ENCODE measurements around the gene SNX33. TPM values are rescaled to one million over a fixed set of nuclear protein-coding genes. Genes with fewer than 3 reads are reported as not detected.

SNX33 gene
- total RNA-seq, 1 donor from 2014 or later = 15.0 TPM

DNA sequence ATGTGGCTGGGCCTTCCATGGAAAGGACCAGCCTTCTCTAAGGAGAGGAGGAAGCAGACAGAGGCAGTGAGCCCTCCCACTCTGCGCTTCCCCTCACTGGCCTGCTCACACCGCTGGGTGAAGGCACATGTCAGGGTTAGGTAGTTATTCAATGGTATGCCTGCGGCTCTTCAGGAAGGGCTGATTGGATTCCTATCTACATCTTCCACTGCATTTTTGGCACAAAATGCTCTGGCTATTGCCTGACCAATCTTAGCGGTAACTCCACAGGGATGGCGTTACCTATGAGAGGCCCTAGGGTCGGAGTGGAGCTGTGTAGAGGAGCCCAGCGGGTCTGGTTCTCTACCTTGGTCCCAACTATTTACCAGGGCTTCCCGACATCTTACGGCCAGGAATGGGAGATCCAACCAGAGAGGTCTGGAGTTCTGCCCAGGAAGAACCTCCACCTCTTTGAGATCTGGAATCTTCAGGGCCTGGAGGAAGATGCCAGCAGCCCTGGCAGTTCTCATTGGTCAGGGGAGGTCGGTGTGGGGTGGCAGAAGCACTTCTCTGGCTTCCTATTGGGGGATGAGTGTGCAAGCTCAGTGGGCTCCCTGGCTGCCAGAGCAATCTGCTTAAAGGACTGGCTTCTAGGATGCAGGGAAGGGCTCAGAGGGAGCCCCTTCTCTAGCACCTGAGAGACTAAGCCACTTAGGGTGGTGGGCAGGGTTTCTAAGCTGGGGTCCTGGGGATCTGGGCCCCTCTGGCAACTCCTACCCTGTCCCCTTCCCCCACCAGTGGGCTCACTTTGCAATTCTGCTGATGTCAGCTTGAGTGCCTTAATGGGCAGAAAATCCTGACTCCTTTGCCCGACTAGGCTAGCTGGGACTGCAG lies 24.3 kb downstream of the SNX33 start:
- H3K36me3 ChIP-seq (ENCODE audit: control insufficient read depth, insufficient read depth, low read length) = peaks cover 1% of the 10 kb centered on the region
- no peaks in the 10 kb centered on the region for H3K27me3 ChIP-seq (ENCODE audit: control insufficient read depth, insufficient read depth, low read length)
- no peak overlapping the region for H3K4me3 ChIP-seq (ENCODE audit: low read depth, low read length)
- FAIRE-seq (peak; percentile 23), DNase-seq (ENCODE audit: low read depth) (no peak)
- TF ChIP-seq, protein P1, sequence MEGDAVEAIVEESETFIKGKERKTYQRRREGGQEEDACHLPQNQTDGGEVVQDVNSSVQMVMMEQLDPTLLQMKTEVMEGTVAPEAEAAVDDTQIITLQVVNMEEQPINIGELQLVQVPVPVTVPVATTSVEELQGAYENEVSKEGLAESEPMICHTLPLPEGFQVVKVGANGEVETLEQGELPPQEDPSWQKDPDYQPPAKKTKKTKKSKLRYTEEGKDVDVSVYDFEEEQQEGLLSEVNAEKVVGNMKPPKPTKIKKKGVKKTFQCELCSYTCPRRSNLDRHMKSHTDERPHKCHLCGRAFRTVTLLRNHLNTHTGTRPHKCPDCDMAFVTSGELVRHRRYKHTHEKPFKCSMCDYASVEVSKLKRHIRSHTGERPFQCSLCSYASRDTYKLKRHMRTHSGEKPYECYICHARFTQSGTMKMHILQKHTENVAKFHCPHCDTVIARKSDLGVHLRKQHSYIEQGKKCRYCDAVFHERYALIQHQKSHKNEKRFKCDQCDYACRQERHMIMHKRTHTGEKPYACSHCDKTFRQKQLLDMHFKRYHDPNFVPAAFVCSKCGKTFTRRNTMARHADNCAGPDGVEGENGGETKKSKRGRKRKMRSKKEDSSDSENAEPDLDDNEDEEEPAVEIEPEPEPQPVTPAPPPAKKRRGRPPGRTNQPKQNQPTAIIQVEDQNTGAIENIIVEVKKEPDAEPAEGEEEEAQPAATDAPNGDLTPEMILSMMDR (IDR thresholded peaks at IDR 0.05; ENCODE audit: insufficient read depth, low read length, severe bottlenecking) = no peak

DNA sequence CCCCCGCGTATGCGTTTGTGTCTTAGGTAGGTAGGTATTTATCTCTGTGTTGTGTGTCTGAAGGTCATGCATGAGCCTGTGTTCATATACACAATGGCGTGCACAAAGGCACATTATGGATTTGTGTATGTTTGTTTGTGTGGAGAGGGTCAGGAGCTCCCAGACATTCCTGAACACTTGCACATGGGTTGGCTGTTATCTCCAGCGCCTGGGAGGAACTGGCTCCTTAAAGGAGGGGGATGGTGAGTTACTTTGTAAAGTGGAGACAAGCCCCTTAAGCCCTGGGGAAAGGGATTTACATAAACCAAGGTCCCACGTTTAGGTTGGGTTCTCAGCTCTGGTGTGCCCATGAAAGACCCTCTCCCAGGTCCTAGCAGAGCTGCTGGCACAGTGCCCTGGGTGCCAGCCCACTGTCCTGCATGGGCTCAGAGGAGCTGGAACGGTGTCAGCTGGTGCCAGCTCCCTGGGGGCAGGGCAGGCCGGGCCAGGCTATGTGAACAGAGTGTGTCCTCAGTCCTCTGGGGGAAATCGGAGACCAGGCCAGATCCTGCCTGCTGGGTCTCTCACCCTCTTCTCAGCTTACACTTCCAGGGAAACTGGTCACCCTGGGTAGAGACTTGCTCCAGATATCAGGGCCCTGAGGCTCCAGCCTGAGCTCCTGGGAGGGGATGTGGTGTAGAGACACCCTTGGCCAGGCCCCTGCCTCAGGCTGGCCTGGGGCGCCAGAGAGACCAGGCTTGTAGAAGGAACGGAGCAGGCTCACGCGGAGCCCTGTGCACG lies 25.1 kb downstream of the SNX33 start:
- TF ChIP-seq, protein P1 (IDR thresholded peaks at IDR 0.05; ENCODE audit: insufficient read depth, low read length, severe bottlenecking) = no peak
- Histone ChIP-seq H3K36me3 (ENCODE audit: control insufficient read depth, insufficient read depth, low read length) (no peaks in the 10 kb centered on the region), H3K27me3 (ENCODE audit: control insufficient read depth, insufficient read depth, low read length) (no peaks in the 10 kb centered on the region), H3K4me3 (ENCODE audit: low read depth, low read length) (no peak overlapping the region)
- peak; percentile 81 for DNase-seq (ENCODE audit: low read depth)
- FAIRE-seq = peak; percentile 28

DNA sequence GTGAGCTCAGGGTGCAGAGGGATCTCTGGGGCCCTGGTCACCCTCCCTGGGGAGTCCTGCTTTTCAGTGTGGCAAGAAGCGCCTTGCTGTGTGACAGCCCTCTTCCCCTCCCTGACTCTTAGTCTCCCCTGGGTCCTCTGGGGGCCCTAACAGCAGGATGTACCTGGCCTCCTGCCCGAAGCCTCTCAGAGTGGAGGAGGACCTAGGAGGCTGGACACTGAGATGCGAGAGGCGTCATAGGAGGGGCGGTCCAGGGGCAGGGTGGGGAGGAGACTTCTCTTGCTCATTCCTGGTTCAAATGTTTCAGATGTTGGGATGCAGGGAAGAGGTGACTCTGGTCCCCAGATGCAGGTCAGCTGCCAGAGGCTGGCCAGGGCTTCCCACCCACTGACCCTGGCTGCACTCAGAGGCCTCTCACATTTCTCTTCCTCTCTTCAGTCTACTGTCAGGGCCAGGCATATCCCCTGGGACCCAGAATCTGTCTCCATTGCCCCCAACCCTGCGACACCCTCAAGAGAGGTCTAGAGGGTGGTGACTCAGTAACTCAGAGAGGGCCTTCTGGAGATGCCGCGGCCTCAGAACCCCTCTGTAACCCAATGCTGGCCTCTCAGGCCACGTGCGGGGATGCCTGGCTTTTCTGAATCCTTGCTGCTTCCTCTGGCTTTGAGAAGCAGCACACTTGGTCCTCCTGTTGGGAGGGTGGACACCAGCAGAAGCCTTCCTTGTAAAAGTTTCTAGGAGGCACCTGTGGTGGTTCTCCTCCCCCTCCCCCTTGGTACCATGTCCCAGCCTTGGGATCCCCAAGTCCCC lies 25.9 kb downstream of the SNX33 start:
- H3K4me3 ChIP-seq (ENCODE audit: low read depth, low read length) = no peak overlapping the region
- TF ChIP-seq, protein P1 (IDR thresholded peaks at IDR 0.05; ENCODE audit: insufficient read depth, low read length, severe bottlenecking) = no peak
- no peaks in the 10 kb centered on the region for H3K36me3 ChIP-seq (ENCODE audit: control insufficient read depth, insufficient read depth, low read length)
- H3K27me3 ChIP-seq (ENCODE audit: control insufficient read depth, insufficient read depth, low read length) = no peaks in the 10 kb centered on the region
- FAIRE-seq = no peak
- peak; percentile 63 for DNase-seq (ENCODE audit: low read depth)

DNA sequence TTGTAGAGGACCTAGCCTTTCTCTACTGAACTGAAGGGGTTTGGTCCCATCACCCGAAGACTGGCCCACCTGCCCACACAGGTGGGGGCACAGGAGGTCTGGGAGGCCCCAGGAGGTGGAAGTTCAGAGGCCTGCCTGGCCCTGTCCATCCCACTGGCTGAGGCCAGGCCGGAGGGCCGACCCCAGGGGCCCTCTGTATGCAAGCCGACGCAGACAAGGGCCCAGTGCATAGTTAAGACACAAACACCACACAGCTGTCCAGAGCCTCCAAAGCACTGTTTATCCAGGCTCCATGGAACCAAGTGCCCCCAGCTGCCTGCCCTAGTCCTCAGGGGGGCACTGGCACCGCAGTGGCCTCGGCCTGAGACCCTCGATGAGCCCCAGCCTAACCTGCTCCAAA lies 26.7 kb downstream of the SNX33 start:
- TF ChIP-seq, protein P1 (IDR thresholded peaks at IDR 0.05; ENCODE audit: insufficient read depth, low read length, severe bottlenecking) = no peak
- Histone ChIP-seq H3K36me3 (ENCODE audit: control insufficient read depth, insufficient read depth, low read length) (no peaks in the 10 kb centered on the region), H3K4me3 (ENCODE audit: low read depth, low read length) (no peak overlapping the region), H3K27me3 (ENCODE audit: control insufficient read depth, insufficient read depth, low read length) (no peaks in the 10 kb centered on the region)
- no peak for DNase-seq (ENCODE audit: low read depth)
- FAIRE-seq = no peak

DNA sequence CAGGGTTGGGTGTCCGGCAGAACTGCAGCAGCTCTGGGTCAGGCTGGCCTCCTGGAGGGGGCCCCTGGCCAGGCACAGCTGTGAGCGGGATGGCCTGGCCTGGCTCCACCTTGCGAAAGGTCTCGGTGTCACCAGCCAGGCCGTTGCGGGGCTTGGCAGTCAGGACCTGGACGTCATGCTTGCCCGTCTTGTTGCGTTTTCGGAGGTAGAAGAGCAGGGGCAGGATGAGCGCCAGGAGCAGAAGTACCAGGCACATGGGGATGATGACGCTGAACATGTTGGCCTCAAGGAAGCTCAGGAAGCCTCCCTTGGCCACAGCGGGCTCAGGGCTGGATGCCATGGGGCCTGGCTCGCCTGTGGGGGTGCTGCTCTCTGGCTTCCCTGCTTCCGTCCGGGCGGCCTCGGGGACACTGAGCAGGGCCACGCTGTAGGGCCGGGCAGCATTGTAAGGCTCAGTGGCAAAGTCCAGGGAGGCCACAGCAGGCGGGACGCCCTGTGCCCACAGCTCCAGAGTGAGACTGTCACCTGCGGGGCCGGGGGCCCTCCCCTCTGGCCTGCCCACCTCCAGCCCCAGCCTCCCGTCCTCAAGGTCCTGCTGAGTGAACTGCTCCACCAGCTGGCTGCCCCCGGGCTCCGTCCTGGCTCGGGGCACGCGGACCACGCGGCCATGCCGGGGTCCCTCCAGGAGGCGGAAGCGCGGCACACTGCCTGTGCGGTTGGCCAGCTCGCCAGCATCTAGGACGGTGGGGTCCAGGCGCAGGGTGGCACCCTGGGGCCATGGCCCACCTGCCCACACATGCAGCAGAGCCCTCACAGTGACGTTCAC lies 28.1 kb downstream of the SNX33 start:
- FAIRE-seq (no peak), DNase-seq (ENCODE audit: low read depth) (no peak)
- TF ChIP-seq, protein P1 (IDR thresholded peaks at IDR 0.05; ENCODE audit: insufficient read depth, low read length, severe bottlenecking) = no peak
- Histone ChIP-seq H3K4me3 (ENCODE audit: low read depth, low read length) (no peak overlapping the region), H3K36me3 (ENCODE audit: control insufficient read depth, insufficient read depth, low read length) (no peaks in the 10 kb centered on the region), H3K27me3 (ENCODE audit: control insufficient read depth, insufficient read depth, low read length) (no peaks in the 10 kb centered on the region)
